ENCODE results near the gene SEC14L6. TPM values are rescaled to one million over a fixed set of nuclear protein-coding genes. Genes with fewer than 3 reads are reported as not detected.
"Not testable (repeated sequence)": the region's sequence is repeated elsewhere in the genome, so short reads cannot be mapped to it uniquely, and the experiment has no call there.

SEC14L6 gene
- polyA plus RNA-seq (ENCODE audit: insufficient read length in 3 of 3) = 1 to 10 TPM; 5.3 to 8.6 (median 6.7) TPM

GRCh38 chr22:30546616-30547015 lies at the start of gene SEC14L6:
Gene SEC14L6 (minus strand): TSS chr22:30546741. CDS start chr22:30546682, 59 bp downstream.
- no peak for DNase-seq (ENCODE audit: low read depth in 3 of 3, low spot score in 2 of 3)

GRCh38 chr22:30596199-30596598 lies 49.7 kb upstream of the SEC14L6 start:
- no peak for DNase-seq (ENCODE audit: low read depth in 3 of 3, low spot score in 2 of 3)

DNA sequence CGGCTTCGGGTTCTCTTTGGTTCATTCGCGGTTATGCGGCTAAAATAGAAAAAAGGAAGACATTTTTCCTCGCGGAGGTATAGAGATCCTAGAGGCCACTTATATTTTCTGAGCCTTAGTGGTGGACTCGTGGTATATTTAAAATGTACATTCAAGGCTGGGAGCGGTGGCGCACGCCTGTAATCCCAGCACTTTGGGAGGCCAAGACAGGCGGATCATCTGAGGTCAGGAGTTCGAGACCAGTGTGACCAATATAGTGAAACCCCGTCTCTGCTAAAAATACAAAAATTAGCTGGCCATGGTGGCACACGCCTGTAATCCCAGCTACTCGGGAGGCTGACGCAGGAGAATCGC lies 45.8 kb upstream of the SEC14L6 start:
- not testable (repeated sequence) for DNase-seq (ENCODE audit: low read depth in 3 of 3, low spot score in 2 of 3)

- peak; percentile 97 to 99 (median 97) for DNase-seq (ENCODE audit: low read depth in 3 of 3, low spot score in 2 of 3)
Measured at GRCh38 chr22:30591588-30592359, 45.2 kb upstream of the SEC14L6 start, which contains the start of gene PES1. Gene PES1 (minus strand): TSS chr22:30591910. CDS start chr22:30591833, 77 bp downstream.

DNA sequence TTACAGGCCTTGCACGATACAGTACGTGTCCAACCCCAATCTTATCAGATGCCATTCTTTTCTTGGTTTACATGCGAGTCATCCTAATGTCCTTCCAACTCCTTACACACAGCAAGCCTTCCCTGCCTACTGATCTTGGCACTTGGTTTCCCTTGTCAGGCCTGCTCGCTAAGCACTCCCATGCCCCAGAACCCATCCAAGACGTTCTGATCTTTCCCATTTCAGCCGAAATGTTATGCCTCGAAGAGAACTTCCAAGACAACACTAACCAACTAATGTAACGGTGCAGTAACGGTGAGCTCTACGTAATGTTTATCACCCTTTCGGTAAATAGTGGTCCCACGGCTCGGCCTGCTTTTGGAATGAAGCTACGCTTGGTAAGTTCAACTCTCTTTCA lies 44.6 kb upstream of the SEC14L6 start:
- no peak for DNase-seq (ENCODE audit: low read depth in 3 of 3, low spot score in 2 of 3)

- DNase-seq (ENCODE audit: low read depth in 3 of 3, low spot score in 2 of 3) = no peak
Measured at GRCh38 chr22:30586414-30586813, 39.9 kb upstream of the SEC14L6 start.

DNA sequence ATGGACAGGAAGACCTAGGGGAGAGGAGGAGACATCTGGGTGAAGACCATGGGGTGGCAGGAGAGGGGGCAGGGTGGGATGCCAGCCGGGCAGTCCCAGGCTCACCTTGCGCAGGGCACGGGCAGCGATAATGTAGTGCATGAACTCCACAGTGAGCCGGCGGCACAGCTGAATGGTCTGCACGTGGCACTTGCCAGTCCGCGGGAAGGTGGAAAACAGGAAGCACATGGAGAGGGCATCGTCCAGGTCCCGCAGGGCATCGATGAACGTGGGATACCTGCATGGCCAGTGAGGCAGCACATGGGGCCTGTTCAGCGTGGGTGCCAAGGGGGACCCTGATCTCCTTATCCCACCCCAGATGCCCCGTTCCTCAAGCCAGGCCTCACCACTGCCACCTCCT lies 37.9 kb upstream of the SEC14L6 start:
- DNase-seq (ENCODE audit: low read depth in 3 of 3, low spot score in 2 of 3) = no peak

DNA sequence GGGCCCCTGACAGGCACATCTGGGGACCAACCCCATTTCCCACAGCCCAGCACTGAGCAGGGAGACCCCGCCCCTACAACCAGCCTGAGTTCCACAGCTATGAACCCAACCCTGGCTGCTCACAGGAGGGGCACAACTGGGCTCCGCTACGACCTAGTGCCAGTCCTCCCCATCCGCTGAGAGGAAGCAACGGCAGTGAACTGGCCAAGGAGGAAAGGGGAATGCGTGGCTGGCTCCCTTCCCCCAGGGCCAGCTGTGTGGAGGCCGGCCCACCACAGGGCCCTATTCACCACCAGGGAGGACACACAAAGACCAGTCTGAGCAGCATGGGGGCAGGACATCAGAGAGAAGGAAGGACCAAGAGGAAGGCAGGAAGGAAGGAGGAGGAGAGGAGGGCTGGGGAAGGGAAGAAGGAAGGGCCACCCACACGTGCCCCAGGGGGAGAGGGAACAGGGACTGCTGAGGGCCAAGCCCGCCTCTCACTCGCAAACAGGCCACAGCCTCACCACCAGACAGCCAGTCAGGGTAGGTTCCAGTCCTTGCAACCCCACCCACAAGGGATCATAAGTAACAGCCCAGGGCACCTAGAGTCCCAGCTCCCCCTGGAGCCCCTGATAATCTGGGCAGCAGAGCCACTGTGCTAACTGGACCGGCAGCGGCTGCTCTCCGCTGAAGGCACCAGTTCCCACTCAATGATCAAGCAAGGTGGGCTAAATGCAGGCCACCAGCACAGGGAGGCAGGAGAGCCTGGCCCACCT lies 36.4 kb upstream of the SEC14L6 start:
- no peak for DNase-seq (ENCODE audit: low read depth in 3 of 3, low spot score in 2 of 3)

DNA sequence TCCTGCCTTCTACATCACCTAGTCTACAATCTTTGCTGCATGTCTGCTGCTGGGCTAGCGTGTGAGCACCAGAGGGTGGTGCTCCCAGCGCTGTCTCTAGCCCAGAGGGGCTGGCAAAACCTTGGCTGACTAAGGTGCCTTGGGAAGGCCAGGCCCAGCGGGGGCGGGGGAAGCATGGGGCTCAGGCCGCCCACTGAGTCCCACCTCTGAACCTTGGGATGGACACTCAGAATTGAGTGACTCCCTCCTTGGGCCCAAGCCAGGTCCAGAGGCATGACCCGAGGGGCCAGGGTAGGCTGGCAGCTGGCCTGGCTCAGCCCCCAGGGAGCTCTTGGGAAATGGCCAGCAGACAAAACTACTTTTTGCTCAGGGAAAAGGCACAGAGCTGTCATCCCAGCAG lies 35.5 kb upstream of the SEC14L6 start:
- DNase-seq (ENCODE audit: low read depth in 3 of 3, low spot score in 2 of 3) = no peak

GRCh38 chr22:30580896-30581295 lies 34.4 kb upstream of the SEC14L6 start:
- DNase-seq (ENCODE audit: low read depth in 3 of 3, low spot score in 2 of 3) = no peak

- no peak for DNase-seq (ENCODE audit: low read depth in 3 of 3, low spot score in 2 of 3)
Measured at GRCh38 chr22:30578481-30578880, 31.9 kb upstream of the SEC14L6 start.

DNA sequence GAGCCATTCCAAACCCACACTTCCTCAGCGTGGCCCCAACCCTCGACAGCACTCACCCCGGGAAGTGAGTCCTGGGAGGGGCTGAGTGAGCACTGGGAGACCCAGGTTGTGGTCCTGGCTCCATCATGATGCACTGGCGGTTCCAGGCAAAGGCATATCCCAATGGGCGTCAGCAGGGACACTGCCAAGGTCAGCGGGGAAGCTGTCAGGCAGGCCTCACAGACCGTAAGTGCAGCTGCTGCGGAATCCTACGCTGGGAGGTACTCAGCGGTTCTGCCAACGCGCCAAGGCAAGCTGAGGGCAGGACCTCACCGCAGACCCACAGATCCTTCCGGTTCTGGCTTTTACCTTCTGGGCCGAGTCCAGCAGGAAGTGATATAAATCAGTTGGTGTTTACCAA lies 29.3 kb upstream of the SEC14L6 start:
- no peak for DNase-seq (ENCODE audit: low read depth in 3 of 3, low spot score in 2 of 3)

DNA sequence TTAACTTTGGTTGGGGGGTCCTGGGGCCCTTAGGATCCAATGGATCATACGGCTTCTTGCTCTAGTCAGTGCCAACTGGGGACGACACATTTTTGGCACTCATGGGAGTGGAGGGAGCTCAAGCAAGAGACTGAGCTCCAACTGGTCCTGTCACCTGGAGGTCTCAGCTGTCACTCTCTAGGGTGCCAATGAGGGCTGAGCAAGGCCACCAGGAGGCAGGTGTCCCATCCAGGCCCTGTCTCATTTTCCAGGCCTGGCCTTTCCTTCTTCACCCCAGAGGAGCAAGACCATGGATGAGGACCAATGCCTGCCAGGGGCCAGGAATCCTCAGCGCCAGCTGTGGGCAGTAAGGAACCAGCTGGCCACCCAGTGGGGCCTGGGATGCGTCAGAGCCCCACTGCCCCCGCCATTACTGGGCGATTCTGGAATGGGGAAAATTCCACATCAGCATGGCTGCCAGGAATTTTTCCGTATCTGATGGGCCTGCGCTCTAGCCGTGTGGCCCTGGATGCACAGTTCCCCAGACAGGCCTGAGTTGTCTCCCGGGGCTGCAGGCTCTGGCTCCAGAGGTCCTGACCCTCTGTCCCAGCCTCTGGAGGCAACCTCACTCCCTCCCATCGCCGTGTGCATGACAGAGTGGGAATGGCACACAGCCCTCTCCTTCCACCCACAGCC lies 28.6 kb upstream of the SEC14L6 start:
- no peak for DNase-seq (ENCODE audit: low read depth in 3 of 3, low spot score in 2 of 3)

DNA sequence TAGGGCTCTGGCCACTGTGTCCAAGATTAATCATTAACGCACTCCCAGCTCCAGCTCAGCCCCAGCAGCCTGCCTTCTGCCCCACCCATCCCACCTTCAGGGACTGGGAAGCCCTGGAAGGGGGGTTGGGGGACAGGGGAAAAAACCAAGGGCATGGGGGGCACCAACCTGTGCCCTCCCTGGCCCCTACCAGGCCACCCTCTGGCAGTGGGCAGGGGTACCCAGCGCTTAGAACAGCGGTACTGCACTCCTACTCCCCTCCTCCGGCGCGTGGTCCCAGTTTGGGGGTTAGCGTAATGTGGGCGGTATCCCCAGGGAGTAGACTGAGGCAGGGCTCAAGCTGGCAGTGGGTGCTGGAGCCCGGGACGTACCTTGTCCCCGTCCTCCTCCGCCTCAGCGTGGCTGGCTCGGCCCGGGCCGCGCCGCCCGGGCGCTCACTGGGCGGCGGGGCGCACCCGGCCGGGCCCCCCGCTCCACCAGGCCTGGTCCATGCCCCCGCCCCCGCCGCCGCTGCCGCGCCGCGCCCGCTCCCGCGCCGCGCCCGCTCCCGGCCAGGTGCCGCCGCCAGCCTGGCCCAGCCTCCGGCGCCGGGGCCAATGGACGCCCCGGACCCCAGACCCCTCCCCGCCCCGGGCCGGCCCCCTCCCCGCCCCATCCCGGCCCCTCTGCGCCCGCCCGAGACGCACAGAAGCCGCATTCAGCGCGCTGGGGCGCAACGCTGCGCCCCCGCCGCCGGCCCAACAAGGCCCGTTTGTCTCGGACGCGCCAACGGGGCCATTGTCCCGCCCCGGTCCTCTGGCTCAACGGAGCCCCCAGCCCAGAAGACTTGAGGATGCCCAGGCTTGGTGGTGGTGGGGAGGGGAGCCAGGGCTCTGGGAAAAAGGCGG lies 27.8 kb upstream of the SEC14L6 start, which contains the start of gene GAL3ST1:
Gene GAL3ST1, minus strand, starts transcription at position 571 of the 887 bp plus-strand sequence. CDS start 17,273 bp downstream, outside the sequence.
- DNase-seq (ENCODE audit: low read depth in 3 of 3, low spot score in 2 of 3) = no peak

GRCh38 chr22:30573594-30574094 lies 27.1 kb upstream of the SEC14L6 start:
- DNase-seq (ENCODE audit: low read depth in 3 of 3, low spot score in 2 of 3) = no peak

DNA sequence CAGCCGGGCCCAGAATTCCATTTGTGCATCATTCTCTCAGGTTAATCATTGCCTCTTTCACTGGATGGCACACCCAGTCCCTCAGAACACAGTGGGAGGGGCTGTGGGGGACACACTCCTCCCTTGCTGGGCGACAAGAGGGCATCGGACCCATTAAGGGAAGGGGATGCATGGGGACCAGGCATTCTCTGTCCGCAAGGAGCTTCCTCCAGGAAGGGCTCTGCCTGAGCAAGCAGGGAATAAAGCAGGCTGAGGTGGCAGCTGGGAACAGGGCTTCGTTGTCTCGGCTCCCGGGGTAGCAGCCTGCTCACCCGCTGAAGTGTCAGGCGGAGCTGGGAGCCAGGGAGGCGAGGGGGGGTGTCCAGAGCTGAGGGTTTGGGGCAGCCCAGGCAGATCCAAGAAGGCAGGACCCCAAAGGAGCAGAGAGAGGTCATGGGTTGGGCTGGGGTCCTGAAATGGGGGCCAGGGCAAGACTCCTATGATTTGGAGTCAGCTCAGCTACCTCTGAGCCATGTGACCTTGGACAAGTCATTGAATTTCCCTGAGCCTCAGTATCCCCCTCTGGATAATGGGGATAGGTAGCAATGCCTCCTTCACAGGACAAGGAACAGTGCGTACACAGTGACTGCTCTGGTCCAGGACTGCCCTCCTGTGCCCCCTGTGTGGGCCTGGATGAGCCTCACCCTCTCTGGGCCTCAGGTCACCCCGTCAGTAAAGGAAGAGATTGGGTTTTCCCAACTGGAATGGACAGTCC lies 26.5 kb upstream of the SEC14L6 start:
- no peak for DNase-seq (ENCODE audit: low read depth in 3 of 3, low spot score in 2 of 3)

GRCh38 chr22:30572210-30572609 lies 25.7 kb upstream of the SEC14L6 start:
- no peak for DNase-seq (ENCODE audit: low read depth in 3 of 3, low spot score in 2 of 3)

GRCh38 chr22:30569674-30570202 lies 23.2 kb upstream of the SEC14L6 start:
- DNase-seq (ENCODE audit: low read depth in 3 of 3, low spot score in 2 of 3) = no peak
